ENCODE data around the gene MINK1. TPM values are rescaled to one million over a fixed set of nuclear protein-coding genes. Genes with fewer than 3 reads are reported as not detected.

MINK1 gene
- total and polyA plus RNA-seq, 2 of the 8 experiments (the other 6 are each of a cell fraction or from before 2014, with no cell fraction given), result 26.9 to 77.7 TPM

DNA sequence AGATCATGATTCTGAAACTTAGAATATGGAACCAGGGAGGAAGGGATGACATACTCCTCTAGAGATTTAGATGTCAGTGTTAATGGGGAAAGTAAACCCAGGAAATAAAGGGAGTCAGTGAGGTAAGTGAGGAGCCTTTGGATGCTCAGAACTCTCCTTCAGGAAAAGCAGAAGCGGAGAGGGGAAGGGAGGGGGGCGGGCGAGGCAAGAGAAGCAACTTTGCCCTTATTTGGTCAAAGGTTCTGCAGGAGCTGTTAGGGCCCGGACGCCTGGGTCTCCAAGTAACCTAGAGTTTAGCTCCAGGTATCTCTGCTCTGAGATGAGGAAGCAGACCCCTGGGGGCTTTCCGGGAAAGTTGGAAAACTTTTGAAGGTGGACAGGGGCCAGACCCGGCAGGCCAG lies 113.9 kb downstream of the MINK1 start:
- Histone ChIP-seq H4K8ac (ENCODE audit: extremely low read depth, insufficient read depth, low read length) (no peak overlapping the region), H3K4me1 (replicated peaks in 1 of 4; ENCODE audit: control insufficient read depth in 3 of 4, insufficient read depth in 4 of 4, low read length in 3 of 4) (peaks cover 4 to 17% (median 10%) of the 10 kb centered on the region in 4 experiments), H4K5ac (ENCODE audit: insufficient read length, low read depth, low read length) (no peak overlapping the region), H2AK5ac (ENCODE audit: low read depth, low read length) (no peak overlapping the region), H3K4me3 (ENCODE audit: extremely low read depth in 1 of 4, insufficient read depth in 2 of 4, low read depth in 3 of 4, low read length in 4 of 4) (peak overlapping the region; percentile 73 to 97 (median 81)), H4K20me1 (replicated peaks in 1 of 2; ENCODE audit: control insufficient read depth in 1 of 2, insufficient read depth in 2 of 2, low read length in 2 of 2) (peaks cover 16 to 21% of the 10 kb centered on the region in 2 experiments), H4K91ac (replicated peaks; ENCODE audit: insufficient read length, low read length) (no peak overlapping the region), H3K4ac (replicated peaks; ENCODE audit: insufficient read length, low read depth, low read length) (no peak overlapping the region), H3K27ac (ENCODE audit: low read depth, low read length) (peak overlapping the region; percentile 67), H3K9me3 (ENCODE audit: insufficient read depth in 2 of 2, low read depth in 1 of 2, low read length in 1 of 2) (no peaks in the 10 kb centered on the region), H2BK5ac (ENCODE audit: low read depth, low read length) (peak overlapping the region; percentile 44; the same call in 1 of the 2 replicates), H3K27me3 (replicated peaks in 1 of 4; ENCODE audit: control insufficient read depth in 3 of 4, extremely low read depth in 1 of 4, insufficient read depth in 3 of 4, low read length in 3 of 4) (no peaks in the 10 kb centered on the region), H2BK120ac (replicated peaks; ENCODE audit: low read depth, low read length) (no peak overlapping the region), H2BK20ac (ENCODE audit: low read length) (no peak overlapping the region), H2BK15ac (ENCODE audit: low read length) (no peak overlapping the region), H3K4me2 (ENCODE audit: insufficient read depth in 1 of 2, low read depth in 2 of 2, low read length in 2 of 2) (peak overlapping the region; percentile 67 to 95), H3K79me2 (ENCODE audit: control insufficient read depth in 1 of 2, insufficient read depth in 2 of 2, low read length in 2 of 2) (peaks cover 8 to 44% of the 10 kb centered on the region in 2 experiments), H3K36me3 (ENCODE audit: control insufficient read depth in 2 of 4, insufficient read depth in 4 of 4, low read length in 3 of 4) (peaks cover 8 to 42% (median 28%) of the 10 kb centered on the region in 4 experiments), H3K9ac (replicated peaks in 1 of 4; ENCODE audit: extremely low read depth in 1 of 4, low read depth in 3 of 4, low read length in 3 of 4) (peak overlapping the region in 3 of 4 experiments; percentile 46 to 78 (median 59); a peak in 6 of 7 replicates), H2AFZ (ENCODE audit: low read length) (no peak overlapping the region), H3K23me2 (ENCODE audit: low read depth, low read length) (peaks cover 18% of the 10 kb centered on the region), H3K79me1 (ENCODE audit: low read depth, low read length) (peaks cover 2% of the 10 kb centered on the region; the same call in 1 of the 2 replicates), H3K56ac (replicated peaks; ENCODE audit: insufficient read length, low read depth, low read length) (no peak overlapping the region), H2BK12ac (ENCODE audit: low read depth, low read length) (no peak overlapping the region), H3K23ac (ENCODE audit: insufficient read length) (no peak overlapping the region), H3K14ac (ENCODE audit: insufficient read length) (no peak overlapping the region), H3K18ac (ENCODE audit: extremely low read depth, low read length) (peak overlapping the region; percentile 32; the same call in 1 of the 2 replicates)
- POLR2A ChIA-PET (ENCODE audit: partially characterized antibody), result interaction anchor here (0.6 to 32.4 kb wide), 17 partner anchors 0 to 219 kb away, joined by 3 to 987 read pairs (median 13); partner anchors contain the start of genes C17orf107, CAMTA2, ENO3 and GP1BA
- CTCF ChIA-PET (ENCODE audit: partially characterized antibody), result interaction anchor here (0.7 to 0.8 kb wide), 3 partner anchors 11 to 37 kb away, joined by 3 to 4 read pairs (median 3); no protein-coding TSS in a partner anchor
- no peak for TF ChIP-seq CBX5 (IDR thresholded peaks at IDR 0.05; ENCODE audit: low read depth, low read length)
- TF ChIP-seq SRF (IDR thresholded peaks at IDR 0.05; ENCODE audit: low read depth, low read length), result peak; percentile 98
- DNase-seq (ENCODE audit: low read depth in 1 of 2, low spot score in 2 of 2), result no peak
- 8% methylated on average over 5 of the region's 7 CpGs; no CpG with 5 or more reads in 1 of the 2 experiments for WGBS, 2 experiments (ENCODE audit: extremely low coverage in 1 of 2, insufficient coverage in 1 of 2, insufficient read length in 1 of 2, insufficient replicate concordance in 2 of 2, low coverage in 1 of 2, low lambda C conversion rate in 2 of 2, missing lambda C conversion rate in 1 of 2)
- no peak for FAIRE-seq

Other genes with a start within 250 kb of the MINK1 start
- 3.7 and 4.5 TPM in 2 replicates for gene SMTNL2, start 248.8 kb upstream of the MINK1 start, total RNA-seq (2021; fragmentation: NEBNext Ultra II Directional; extraction: Animal tissue kit (Norgen Biotek cat#: 25700))
- gene SMTNL2, start 248.8 kb upstream of the MINK1 start, polyA plus RNA-seq (2011; rRNA removed), result 3.6 and 4.6 TPM in 2 replicates
- gene ALOX15, start 191.7 kb upstream of the MINK1 start, total RNA-seq (2021; fragmentation: NEBNext Ultra II Directional; extraction: Animal tissue kit (Norgen Biotek cat#: 25700)), result 1.5 TPM in 2 replicates
- 1.7 and 2.2 TPM in 2 replicates for gene ALOX15, start 191.7 kb upstream of the MINK1 start, polyA plus RNA-seq (2011; rRNA removed)
- 184 and 185 TPM in 2 replicates for gene PELP1, start 129.2 kb upstream of the MINK1 start, total RNA-seq (2021; fragmentation: NEBNext Ultra II Directional; extraction: Animal tissue kit (Norgen Biotek cat#: 25700))
- 75.6 and 160 TPM in 2 replicates for gene PELP1, start 129.2 kb upstream of the MINK1 start, polyA plus RNA-seq (2011; rRNA removed)
- gene ARRB2, start 122.7 kb upstream of the MINK1 start, total RNA-seq (2021; fragmentation: NEBNext Ultra II Directional; extraction: Animal tissue kit (Norgen Biotek cat#: 25700)), result 95.6 and 101 TPM in 2 replicates
- 72.4 and 96.0 TPM in 2 replicates for gene ARRB2, start 122.7 kb upstream of the MINK1 start, polyA plus RNA-seq (2011; rRNA removed)
- 18.8 and 21.6 TPM in 2 replicates for gene MED11, start 101.9 kb upstream of the MINK1 start, total RNA-seq (2021; fragmentation: NEBNext Ultra II Directional; extraction: Animal tissue kit (Norgen Biotek cat#: 25700))
- gene MED11, start 101.9 kb upstream of the MINK1 start, polyA plus RNA-seq (2011; rRNA removed), result 36.0 and 40.0 TPM in 2 replicates
- gene ZMYND15, start 93.5 kb upstream of the MINK1 start, total RNA-seq (2021; fragmentation: NEBNext Ultra II Directional; extraction: Animal tissue kit (Norgen Biotek cat#: 25700)), result 0.48 and 0.58 TPM in 2 replicates
- gene ZMYND15, start 93.5 kb upstream of the MINK1 start, polyA plus RNA-seq (2011; rRNA removed), result 0.53 and 0.86 TPM in 2 replicates
- 3.5 and 3.9 TPM in 2 replicates for gene CXCL16, start 93.4 kb upstream of the MINK1 start, total RNA-seq (2021; fragmentation: NEBNext Ultra II Directional; extraction: Animal tissue kit (Norgen Biotek cat#: 25700))
- 4.8 and 5.2 TPM in 2 replicates for gene CXCL16, start 93.4 kb upstream of the MINK1 start, polyA plus RNA-seq (2011; rRNA removed)
- not detected in 2 replicates for gene TM4SF5, start 61.5 kb upstream of the MINK1 start, total RNA-seq (2021; fragmentation: NEBNext Ultra II Directional; extraction: Animal tissue kit (Norgen Biotek cat#: 25700))
- gene TM4SF5, start 61.5 kb upstream of the MINK1 start, polyA plus RNA-seq (2011; rRNA removed), result not detected in 2 replicates
- not detected in 2 replicates for gene VMO1, start 47.0 kb upstream of the MINK1 start, total RNA-seq (2021; fragmentation: NEBNext Ultra II Directional; extraction: Animal tissue kit (Norgen Biotek cat#: 25700))
- 0.30 and 0.78 TPM in 2 replicates for gene VMO1, start 47.0 kb upstream of the MINK1 start, polyA plus RNA-seq (2011; rRNA removed)
- gene GLTPD2, start 44.4 kb upstream of the MINK1 start, total RNA-seq (2021; fragmentation: NEBNext Ultra II Directional; extraction: Animal tissue kit (Norgen Biotek cat#: 25700)), result not detected in 2 replicates
- 0.06 TPM in 1 of 2 replicates, not detected in the other for gene GLTPD2, start 44.4 kb upstream of the MINK1 start, polyA plus RNA-seq (2011; rRNA removed)
- gene PSMB6, start 37.2 kb upstream of the MINK1 start, total RNA-seq (2021; fragmentation: NEBNext Ultra II Directional; extraction: Animal tissue kit (Norgen Biotek cat#: 25700)), result 264 and 278 TPM in 2 replicates
- gene PSMB6, start 37.2 kb upstream of the MINK1 start, polyA plus RNA-seq (2011; rRNA removed), result 635 and 737 TPM in 2 replicates
- gene PLD2, start 26.2 kb upstream of the MINK1 start, total RNA-seq (2021; fragmentation: NEBNext Ultra II Directional; extraction: Animal tissue kit (Norgen Biotek cat#: 25700)), result 48.4 and 53.0 TPM in 2 replicates
- 44.3 and 59.8 TPM in 2 replicates for gene PLD2, start 26.2 kb upstream of the MINK1 start, polyA plus RNA-seq (2011; rRNA removed)
- 0.38 and 0.39 TPM in 2 replicates for gene C17orf107, start 66.2 kb downstream of the MINK1 start, total RNA-seq (2021; fragmentation: NEBNext Ultra II Directional; extraction: Animal tissue kit (Norgen Biotek cat#: 25700))
- 0.45 and 0.67 TPM in 2 replicates for gene C17orf107, start 66.2 kb downstream of the MINK1 start, polyA plus RNA-seq (2011; rRNA removed)
- 0.15 and 0.40 TPM in 2 replicates for gene CHRNE, start 69.8 kb downstream of the MINK1 start, total RNA-seq (2021; fragmentation: NEBNext Ultra II Directional; extraction: Animal tissue kit (Norgen Biotek cat#: 25700))
- 0.33 and 0.63 TPM in 2 replicates for gene CHRNE, start 69.8 kb downstream of the MINK1 start, polyA plus RNA-seq (2011; rRNA removed)
- not detected in 2 replicates for gene GP1BA, start 98.9 kb downstream of the MINK1 start, total RNA-seq (2021; fragmentation: NEBNext Ultra II Directional; extraction: Animal tissue kit (Norgen Biotek cat#: 25700))
- gene GP1BA, start 98.9 kb downstream of the MINK1 start, polyA plus RNA-seq (2011; rRNA removed), result not detected in 2 replicates
- gene SLC25A11, start 106.7 kb downstream of the MINK1 start, total RNA-seq (2021; fragmentation: NEBNext Ultra II Directional; extraction: Animal tissue kit (Norgen Biotek cat#: 25700)), result 55.9 and 65.2 TPM in 2 replicates
- 97.0 and 136 TPM in 2 replicates for gene SLC25A11, start 106.7 kb downstream of the MINK1 start, polyA plus RNA-seq (2011; rRNA removed)
- 140 and 147 TPM in 2 replicates for gene RNF167, start 106.9 kb downstream of the MINK1 start, total RNA-seq (2021; fragmentation: NEBNext Ultra II Directional; extraction: Animal tissue kit (Norgen Biotek cat#: 25700))
- gene RNF167, start 106.9 kb downstream of the MINK1 start, polyA plus RNA-seq (2011; rRNA removed), result 281 and 284 TPM in 2 replicates
- 1,355 and 1,387 TPM in 2 replicates for gene PFN1, start 115.2 kb downstream of the MINK1 start, total RNA-seq (2021; fragmentation: NEBNext Ultra II Directional; extraction: Animal tissue kit (Norgen Biotek cat#: 25700))
- gene PFN1, start 115.2 kb downstream of the MINK1 start, polyA plus RNA-seq (2011; rRNA removed), result 1,949 and 2,147 TPM in 2 replicates
- gene ENO3, start 117.8 kb downstream of the MINK1 start, total RNA-seq (2021; fragmentation: NEBNext Ultra II Directional; extraction: Animal tissue kit (Norgen Biotek cat#: 25700)), result 24.1 and 25.7 TPM in 2 replicates
- gene ENO3, start 117.8 kb downstream of the MINK1 start, polyA plus RNA-seq (2011; rRNA removed), result 25.0 and 36.4 TPM in 2 replicates
- gene SPAG7, start 134.5 kb downstream of the MINK1 start, total RNA-seq (2021; fragmentation: NEBNext Ultra II Directional; extraction: Animal tissue kit (Norgen Biotek cat#: 25700)), result 81.9 and 83.6 TPM in 2 replicates
- gene SPAG7, start 134.5 kb downstream of the MINK1 start, polyA plus RNA-seq (2011; rRNA removed), result 74.2 and 82.1 TPM in 2 replicates
- gene CAMTA2, start 154.3 kb downstream of the MINK1 start, total RNA-seq (2021; fragmentation: NEBNext Ultra II Directional; extraction: Animal tissue kit (Norgen Biotek cat#: 25700)), result 11.4 and 12.0 TPM in 2 replicates
- gene CAMTA2, start 154.3 kb downstream of the MINK1 start, polyA plus RNA-seq (2011; rRNA removed), result 5.5 and 13.7 TPM in 2 replicates
- gene INCA1, start 164.2 kb downstream of the MINK1 start, total RNA-seq (2021; fragmentation: NEBNext Ultra II Directional; extraction: Animal tissue kit (Norgen Biotek cat#: 25700)), result 1.1 and 1.4 TPM in 2 replicates
- gene INCA1, start 164.2 kb downstream of the MINK1 start, polyA plus RNA-seq (2011; rRNA removed), result 0.80 and 0.89 TPM in 2 replicates
- gene KIF1C, start 164.6 kb downstream of the MINK1 start, total RNA-seq (2021; fragmentation: NEBNext Ultra II Directional; extraction: Animal tissue kit (Norgen Biotek cat#: 25700)), result 114 and 118 TPM in 2 replicates
- gene KIF1C, start 164.6 kb downstream of the MINK1 start, polyA plus RNA-seq (2011; rRNA removed), result 14.3 and 28.7 TPM in 2 replicates
- 0.61 and 0.63 TPM in 2 replicates for gene SLC52A1, start 202.1 kb downstream of the MINK1 start, total RNA-seq (2021; fragmentation: NEBNext Ultra II Directional; extraction: Animal tissue kit (Norgen Biotek cat#: 25700))
- 0.67 and 1.2 TPM in 2 replicates for gene SLC52A1, start 202.1 kb downstream of the MINK1 start, polyA plus RNA-seq (2011; rRNA removed)
- gene ZFP3, start 245.1 kb downstream of the MINK1 start, total RNA-seq (2021; fragmentation: NEBNext Ultra II Directional; extraction: Animal tissue kit (Norgen Biotek cat#: 25700)), result 0.15 and 0.17 TPM in 2 replicates
- 0.31 and 0.44 TPM in 2 replicates for gene ZFP3, start 245.1 kb downstream of the MINK1 start, polyA plus RNA-seq (2011; rRNA removed)